ENCODE measurements around the gene KLF12.

The KLF12 gene

GRCh38 chr13:74107598-74107997 is 26.6 kb downstream of the KLF12 start:
- no peak for DNase-seq (ENCODE audit: low read depth)
- no peak overlapping the region for H3K4me3 ChIP-seq (ENCODE audit: low read depth, low read length)

DNA sequence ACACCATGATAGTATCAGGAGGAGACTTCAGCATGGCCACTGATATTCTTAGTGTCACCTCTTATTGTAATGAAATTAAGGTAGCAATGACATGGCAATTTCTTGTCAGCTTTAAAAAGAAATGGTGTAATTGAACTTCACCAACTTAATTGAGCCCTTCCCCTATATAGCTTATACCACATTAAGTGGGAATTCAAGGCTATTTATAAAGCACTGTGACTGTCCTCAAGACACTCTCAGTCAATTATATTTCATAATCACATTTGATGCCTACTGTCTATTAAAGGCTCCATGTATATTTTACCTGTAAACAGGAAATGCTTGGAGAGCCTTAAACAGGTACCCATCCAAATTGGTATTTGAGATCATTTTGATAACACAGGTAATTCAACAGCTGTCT is 28.3 kb downstream of the KLF12 start:
- no peak overlapping the region for H3K4me3 ChIP-seq (ENCODE audit: low read depth, low read length)
- DNase-seq (ENCODE audit: low read depth) = no peak

DNA sequence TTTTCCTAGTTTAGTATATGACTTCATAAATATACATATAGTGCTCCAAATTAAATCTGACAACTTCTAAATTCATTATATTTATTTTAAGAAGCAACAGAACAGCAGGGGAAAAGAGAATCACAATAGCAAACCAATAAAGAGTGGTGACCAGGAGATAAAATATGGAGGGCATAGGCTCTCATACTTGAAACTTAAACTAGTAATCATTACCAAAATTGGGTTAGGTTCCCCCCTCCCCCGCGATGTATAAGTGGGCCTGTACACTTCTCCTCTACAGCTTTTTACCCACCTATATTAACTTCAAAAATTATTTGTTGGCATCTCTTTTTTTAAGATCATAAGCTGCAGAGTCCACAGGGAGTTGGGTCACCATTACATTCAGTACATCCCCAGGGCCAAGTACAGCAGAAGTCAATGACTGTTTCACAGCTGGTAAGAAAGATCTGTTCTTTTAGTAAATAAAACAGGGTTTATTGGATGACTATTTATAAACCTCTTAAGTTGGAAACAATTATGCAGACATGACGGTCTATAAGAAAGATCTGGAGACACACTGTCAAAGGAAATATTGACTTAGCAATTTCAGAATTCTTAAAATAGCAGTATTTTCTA is 29.4 kb downstream of the KLF12 start:
- no peak for DNase-seq (ENCODE audit: low read depth)

GRCh38 chr13:74103970-74104555 is 30.1 kb downstream of the KLF12 start:
- no peak for DNase-seq (ENCODE audit: low read depth)
- no peak overlapping the region for H3K4me3 ChIP-seq (ENCODE audit: low read depth, low read length)

More for the DNA sequence above, 29.4 kb downstream of the KLF12 start:
- no peak overlapping the region for H3K4me3 ChIP-seq (ENCODE audit: low read depth, low read length)

DNA sequence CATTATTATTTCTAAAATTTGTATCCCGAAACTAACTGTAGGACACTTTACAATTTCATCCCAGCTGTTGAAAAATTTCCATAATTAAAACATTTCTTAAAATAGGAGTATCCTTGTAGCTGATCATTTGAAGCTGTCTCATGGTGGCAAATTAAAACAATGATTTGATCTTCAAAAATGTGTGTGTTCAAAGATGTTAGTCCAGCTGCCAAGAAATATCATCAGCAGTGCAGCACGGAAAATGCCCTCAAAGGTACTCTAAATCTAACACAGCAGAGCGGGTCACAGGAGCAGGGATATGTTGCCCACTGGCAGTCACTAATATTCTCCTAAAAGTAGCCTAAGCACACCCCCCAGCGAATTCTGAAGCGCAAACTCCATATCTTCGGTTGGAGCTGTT is 31.0 kb downstream of the KLF12 start:
- DNase-seq (ENCODE audit: low read depth) = no peak

GRCh38 chr13:74102691-74103090 is 31.5 kb downstream of the KLF12 start:
- H3K4me3 ChIP-seq (ENCODE audit: low read depth, low read length) = no peak overlapping the region
- no peak for DNase-seq (ENCODE audit: low read depth)

More for the DNA sequence above, 31.0 kb downstream of the KLF12 start:
- no peak overlapping the region for H3K4me3 ChIP-seq (ENCODE audit: low read depth, low read length)

GRCh38 chr13:74101436-74101835 is 32.8 kb downstream of the KLF12 start:
- H3K4me3 ChIP-seq (ENCODE audit: low read depth, low read length) = no peak overlapping the region
- no peak for DNase-seq (ENCODE audit: low read depth)

GRCh38 chr13:74098077-74098476 is 36.1 kb downstream of the KLF12 start:
- no peak overlapping the region for H3K4me3 ChIP-seq (ENCODE audit: low read depth, low read length)
- no peak for DNase-seq (ENCODE audit: low read depth)

GRCh38 chr13:74097116-74097515 is 37.1 kb downstream of the KLF12 start:
- no peak overlapping the region for H3K4me3 ChIP-seq (ENCODE audit: low read depth, low read length)
- DNase-seq (ENCODE audit: low read depth) = no peak

DNA sequence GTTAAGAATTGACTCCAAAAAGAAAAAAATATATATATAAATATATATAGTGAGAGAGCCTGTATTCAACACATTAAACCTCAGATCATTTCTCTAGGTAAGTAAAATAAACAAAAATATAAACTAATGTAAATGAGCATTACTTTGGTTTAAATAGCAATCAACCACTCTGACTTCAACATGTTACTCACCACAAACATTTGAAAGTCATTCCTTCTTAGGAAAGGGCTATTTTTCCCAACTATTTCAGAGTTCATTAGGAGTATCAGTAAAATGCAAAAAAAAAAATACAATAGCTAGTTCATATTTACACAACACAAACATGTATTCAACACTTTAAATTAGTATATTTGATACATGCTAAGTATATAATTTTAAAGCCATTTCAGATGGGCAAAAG is 40.5 kb downstream of the KLF12 start:
- H3K4me3 ChIP-seq (ENCODE audit: low read depth, low read length) = no peak overlapping the region
- no peak for DNase-seq (ENCODE audit: low read depth)

- DNase-seq (ENCODE audit: low read depth) = no peak
- no peak overlapping the region for H3K4me3 ChIP-seq (ENCODE audit: low read depth, low read length)
Measured at GRCh38 chr13:74092711-74093110, 41.5 kb downstream of the KLF12 start.

- no peak for DNase-seq (ENCODE audit: low read depth)
- H3K4me3 ChIP-seq (ENCODE audit: low read depth, low read length) = no peak overlapping the region
Measured at GRCh38 chr13:74090869-74091605, 43.2 kb downstream of the KLF12 start.

GRCh38 chr13:74090397-74090796 is 43.8 kb downstream of the KLF12 start:
- DNase-seq (ENCODE audit: low read depth) = no peak
- H3K4me3 ChIP-seq (ENCODE audit: low read depth, low read length) = no peak overlapping the region

- DNase-seq (ENCODE audit: low read depth) = no peak
- no peak overlapping the region for H3K4me3 ChIP-seq (ENCODE audit: low read depth, low read length)
Measured at GRCh38 chr13:74087357-74087756, 46.8 kb downstream of the KLF12 start.
